H1 (cell line): Measurements from ENCODE around the gene CIB4. TPM values are rescaled to one million over a fixed set of nuclear protein-coding genes. Genes with fewer than 3 reads are reported as not detected.

ENCODE experiments used
- CTCF ChIA-PET: fragments of 300-600 bp; sonication (Branson Sonifier 250); formaldehyde crosslinking; loops from one replicate; lab custom pipeline; 2021; ENCODE audit not compliant: partially characterized antibody; lab: Charles Lee
- POLR2A ChIA-PET: fragments of 300-600 bp; sonication (Branson Sonifier 250); formaldehyde crosslinking; loops from one replicate; lab custom pipeline; 2021; ENCODE audit warnings: inconsistent platforms; ENCODE audit not compliant: partially characterized antibody; lab: Charles Lee
- DNase-seq, 2 experiments: peaks; one replicate each; pipeline versions ENCODE4 v3.0.0 to v3.0.0-alpha.2; 2010 to 2022; ENCODE audit warnings: low spot score in 2 of 2, low read depth in 1 of 2, mixed read lengths in 1 of 2
- FAIRE-seq: peaks from 2 replicates; lab custom pipeline; 2011; peaks lifted over from hg19 to GRCh38; lab: Jason Lieb, UNC
- H2AFZ ChIP-seq: 2 replicates; pipeline ENCODE4 v1.8.1; 2012; ENCODE audit warnings: low read length, inconsistent platforms
- H2AK5ac ChIP-seq: 2 replicates; pipeline ENCODE4 v1.6.1; 2013; ENCODE audit warnings: low read depth, low read length
- H2BK120ac ChIP-seq: replicated peaks from 2 replicates; pipeline ENCODE3; 2013; ENCODE audit warnings: low read depth, low read length, inconsistent platforms
- H2BK12ac ChIP-seq: 2 replicates; pipeline ENCODE4 v1.6.1; 2013; ENCODE audit warnings: low read depth, low read length
- H2BK15ac ChIP-seq: 2 replicates; pipeline ENCODE4 v1.6.1; 2013; ENCODE audit warnings: low read length
- H2BK20ac ChIP-seq: 2 replicates; pipeline ENCODE4 v1.6.1; 2013; ENCODE audit warnings: low read length
- H2BK5ac ChIP-seq: 2 replicates; pipeline ENCODE4 v1.6.1; 2013; ENCODE audit warnings: low read depth, low read length
- H3K14ac ChIP-seq: 2 replicates; pipeline ENCODE4 v1.6.1; 2013; ENCODE audit warnings: inconsistent platforms; ENCODE audit not compliant: insufficient read length
- H3K18ac ChIP-seq: 2 replicates; pipeline ENCODE4 v1.6.1; 2013; ENCODE audit warnings: low read length; ENCODE audit errors: extremely low read depth
- H3K23ac ChIP-seq: 2 replicates; pipeline ENCODE4 v1.6.1; 2013; ENCODE audit warnings: inconsistent platforms; ENCODE audit not compliant: insufficient read length
- H3K23me2 ChIP-seq: 2 replicates; pipeline ENCODE4 v1.6.1; 2013; ENCODE audit warnings: low read depth, low read length
- H3K27ac ChIP-seq: 2 replicates; pipeline ENCODE4 v1.6.1; 2011; ENCODE audit warnings: low read depth, low read length, inconsistent platforms
- H3K27me3 ChIP-seq, 4 experiments: replicated peaks in 1 of 4; 1 replicate in 1 of 4; 2 replicates in 3 of 4; pipeline versions ENCODE4 v1.6.1 to v1.8.1; 2011 to 2013; ENCODE audit warnings: low read length in 3 of 4, mild to moderate bottlenecking in 3 of 4, inconsistent platforms in 2 of 4, mixed read lengths in 2 of 4, moderate library complexity in 1 of 4; ENCODE audit not compliant: control insufficient read depth in 3 of 4, insufficient read depth in 3 of 4; ENCODE audit errors: extremely low read depth in 1 of 4
- H3K36me3 ChIP-seq, 4 experiments: 2 replicates each; pipeline versions ENCODE4 v1.6.1 to v1.8.1; 2011 to 2013; ENCODE audit warnings: mild to moderate bottlenecking in 4 of 4, low read length in 3 of 4, moderate library complexity in 2 of 4, control low read depth in 1 of 4, inconsistent platforms in 1 of 4; ENCODE audit not compliant: insufficient read depth in 4 of 4, control insufficient read depth in 2 of 4
- H3K4ac ChIP-seq: replicated peaks from 2 replicates; pipeline ENCODE3; 2013; ENCODE audit warnings: low read length, low read depth, mixed read lengths, inconsistent platforms; ENCODE audit not compliant: insufficient read length
- H3K4me1 ChIP-seq, 4 experiments: replicated peaks in 1 of 4; 1 replicate in 1 of 4; 2 replicates in 3 of 4; pipeline versions ENCODE4 v1.6.1 to v1.8.1; 2011 to 2013; ENCODE audit warnings: low read length in 3 of 4, inconsistent platforms in 2 of 4, mixed read lengths in 1 of 4; ENCODE audit not compliant: insufficient read depth in 4 of 4, control insufficient read depth in 3 of 4
- H3K4me2 ChIP-seq, 2 experiments: 2 replicates each; pipeline versions ENCODE4 v1.6.1 to v1.8.1; 2011 to 2013; ENCODE audit warnings: low read depth in 2 of 2, low read length in 2 of 2, control low read depth in 1 of 2, inconsistent platforms in 1 of 2, mild to moderate bottlenecking in 1 of 2; ENCODE audit not compliant: insufficient read depth in 1 of 2
- H3K4me3 ChIP-seq, 4 experiments: fragments of 200-600, 300-600 bp in 1 of 4; sonication (generic), shearing (Covaris generic), sonication (Bioruptor Twin) in 1 of 4; 2 replicates each; pipeline versions ENCODE4 v1.5.1 to v1.8.1; 2011 to 2016; ENCODE audit warnings: low read length in 4 of 4, low read depth in 3 of 4, control low read depth in 2 of 4, inconsistent platforms in 2 of 4, mild to moderate bottlenecking in 2 of 4, mixed read lengths in 1 of 4, moderate library complexity in 1 of 4; ENCODE audit not compliant: insufficient read depth in 2 of 4; ENCODE audit errors: extremely low read depth in 1 of 4
- H3K56ac ChIP-seq: replicated peaks from 2 replicates; pipeline ENCODE3; 2013; ENCODE audit warnings: low read depth, mild to moderate bottlenecking, mixed read lengths, low read length, inconsistent platforms; ENCODE audit not compliant: insufficient read length
- H3K79me1 ChIP-seq: 2 replicates; pipeline ENCODE4 v1.6.1; 2013; ENCODE audit warnings: low read depth, low read length, control low read depth
- H3K79me2 ChIP-seq, 2 experiments: 2 replicates each; pipeline versions ENCODE4 v1.6.1 to v1.8.1; 2012 to 2013; ENCODE audit warnings: low read length in 2 of 2, mild to moderate bottlenecking in 2 of 2, inconsistent platforms in 1 of 2; ENCODE audit not compliant: insufficient read depth in 2 of 2, control insufficient read depth in 1 of 2
- H3K9ac ChIP-seq, 4 experiments: replicated peaks in 1 of 4; 1 replicate in 1 of 4; 2 replicates in 3 of 4; pipeline versions ENCODE4 v1.6.1 to v1.8.1; 2011 to 2013; ENCODE audit warnings: low read depth in 3 of 4, low read length in 3 of 4, control low read depth in 2 of 4, mild to moderate bottlenecking in 2 of 4, moderate library complexity in 2 of 4, inconsistent platforms in 1 of 4; ENCODE audit errors: extremely low read depth in 1 of 4
- H3K9me3 ChIP-seq, 2 experiments: 2 replicates each; pipeline versions ENCODE4 v1.6.1 to v1.8.1; 2012 to 2013; ENCODE audit warnings: mild to moderate bottlenecking in 2 of 2, moderate library complexity in 2 of 2, control low read depth in 1 of 2, inconsistent platforms in 1 of 2, low read depth in 1 of 2, low read length in 1 of 2, mixed read lengths in 1 of 2; ENCODE audit not compliant: insufficient read depth in 2 of 2
- H4K20me1 ChIP-seq, 2 experiments: replicated peaks in 1 of 2; 2 replicates each; pipeline versions ENCODE3 to v1.8.1; 2011 to 2013; ENCODE audit warnings: inconsistent platforms in 2 of 2, low read length in 2 of 2, mild to moderate bottlenecking in 1 of 2; ENCODE audit not compliant: insufficient read depth in 2 of 2, control insufficient read depth in 1 of 2
- H4K5ac ChIP-seq: 2 replicates; pipeline ENCODE4 v1.6.1; 2013; ENCODE audit warnings: low read length, low read depth, mixed read lengths, inconsistent platforms; ENCODE audit not compliant: insufficient read length
- H4K8ac ChIP-seq: 2 replicates; pipeline ENCODE4 v1.8.0; 2013; ENCODE audit warnings: mild to moderate bottlenecking, moderate library complexity, low read length, inconsistent platforms; ENCODE audit not compliant: insufficient read depth; ENCODE audit errors: extremely low read depth
- H4K91ac ChIP-seq: replicated peaks from 2 replicates; pipeline ENCODE3; 2013; ENCODE audit warnings: low read length, mixed read lengths, inconsistent platforms; ENCODE audit not compliant: insufficient read length
- BCL11A ChIP-seq, 2 experiments: IDR thresholded peaks; one replicate each; pipeline ENCODE4 v1.6.1; 2011; ENCODE audit warnings: low read depth in 2 of 2, low read length in 2 of 2, mild to moderate bottlenecking in 2 of 2
- WGBS, 2 experiments: shearing (Covaris generic) in 1 of 2; methylation state at CpG; one replicate each; pipeline versions ENCODE4 v1.1.6 to v1.1.7; 2013 to 2015; ENCODE audit warnings: low lambda C conversion rate in 2 of 2, mixed read lengths in 2 of 2, inconsistent platforms in 1 of 2, low coverage in 1 of 2, missing lambda C conversion rate in 1 of 2; ENCODE audit not compliant: insufficient replicate concordance in 2 of 2, insufficient coverage in 1 of 2, insufficient read length in 1 of 2; ENCODE audit errors: extremely low coverage in 1 of 2, missing lambda C conversion rate in 1 of 2; 5-methylcytosine and 5-hydroxymethylcytosine counted together
- polyA plus RNA-seq, 7 experiments: library from polyadenylated mRNA; depleted of rRNA in 3 of 7; stranded (reverse) in 5 of 7; unstranded in 2 of 7; fragments of >200 nt in 5 of 7; fragments of 200-250 nt in 2 of 7; gene quantifications; 1 replicate in 5 of 7; 2 replicates in 1 of 7; 4 replicates in 1 of 7; pipeline versions ENCODE4 v1.2.1 to v1.2.3, GENCODE V29; 2011 to 2013; ENCODE audit warnings: missing spikeins in 2 of 7, mixed read lengths in 2 of 7
- total RNA-seq: library from RNA; stranded (reverse); fragmentation: NEBNext Ultra II Directional; extraction: Animal tissue kit (Norgen Biotek cat#: 25700); gene quantifications from 2 replicates; pipeline ENCODE4 v1.2.1, GENCODE V29; 2021

Gene CIB4
- total and polyA plus RNA-seq, 2 of the 8 experiments (the other 6 are each of a cell fraction or from before 2014, with no cell fraction given), result not detected

DNA sequence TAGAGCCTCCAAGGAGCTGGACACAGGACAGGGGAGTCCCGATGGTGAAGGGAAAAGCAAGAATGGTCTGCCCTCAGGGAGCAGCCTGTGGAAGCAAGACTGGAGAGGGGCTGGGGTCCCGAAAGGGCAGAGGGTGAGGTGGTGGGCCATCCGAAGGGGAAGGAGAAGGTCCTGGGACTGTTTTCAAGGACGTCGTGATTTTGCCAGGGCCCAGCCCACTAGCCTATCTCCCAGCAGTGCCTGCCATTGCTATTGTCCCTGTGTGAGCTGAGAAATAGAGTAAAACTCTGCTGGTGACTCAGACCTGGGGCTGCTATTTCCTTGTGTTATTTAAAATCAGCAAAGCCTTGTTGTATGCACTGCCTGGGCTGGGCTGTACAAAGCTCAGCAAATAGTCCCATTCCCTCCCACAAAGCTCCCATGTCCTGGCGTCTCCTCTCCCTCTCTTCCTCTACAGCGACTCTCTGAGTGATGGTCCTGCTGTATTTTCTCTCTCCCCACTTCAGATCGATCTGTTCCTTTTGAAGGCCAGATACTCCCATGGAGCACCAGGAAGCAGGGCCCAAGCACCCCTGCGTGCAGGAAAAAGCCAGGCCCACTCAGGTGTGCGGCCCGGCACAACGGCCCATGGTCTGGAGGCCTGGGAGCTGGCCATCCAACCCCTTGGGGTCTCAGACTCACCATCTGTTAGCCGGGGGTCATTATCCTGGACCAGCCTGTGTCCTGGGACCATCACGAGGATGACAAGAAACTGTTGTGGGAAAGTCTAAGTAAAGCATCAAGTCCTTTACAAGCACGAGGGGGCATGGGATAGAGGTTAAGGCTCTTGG lies 98.3 kb downstream of the CIB4 start:
- TF ChIP-seq BCL11A (IDR thresholded peaks at IDR 0.05; ENCODE audit: low read depth in 2 of 2, low read length in 2 of 2), result no peak
- no peak overlapping the region for H2BK20ac ChIP-seq
- 82% methylated on average over 15 of the region's 15 CpGs; no CpG with 5 or more reads in 1 of the 2 experiments for WGBS, 2 experiments
- no peaks in the 10 kb centered on the region for H3K36me3 ChIP-seq
- no peak overlapping the region for H3K4me3 ChIP-seq
- H4K20me1 ChIP-seq, result no peaks in the 10 kb centered on the region
- H3K14ac ChIP-seq, result no peak overlapping the region
- no peak overlapping the region for H3K23ac ChIP-seq
- H3K27ac ChIP-seq, result no peak overlapping the region
- H3K4me1 ChIP-seq, result peaks cover 3 to 7% (median 5%) of the 10 kb centered on the region in 4 experiments
- POLR2A ChIA-PET, result no interaction called here
- no peak overlapping the region for H3K4me2 ChIP-seq
- no peak overlapping the region for H4K8ac ChIP-seq
- H2AFZ ChIP-seq, result no peak overlapping the region
- no peak overlapping the region for H2BK15ac ChIP-seq
- no peak overlapping the region for H3K9ac ChIP-seq
- H3K23me2 ChIP-seq, result no peaks in the 10 kb centered on the region
- H3K79me1 ChIP-seq, result no peaks in the 10 kb centered on the region
- H2AK5ac ChIP-seq, result no peak overlapping the region
- DNase-seq (no peak), FAIRE-seq (no peak)
- no peak overlapping the region for H3K56ac ChIP-seq
- no peaks in the 10 kb centered on the region for H3K9me3 ChIP-seq
- no peak overlapping the region for H3K18ac ChIP-seq
- H2BK120ac ChIP-seq, result no peak overlapping the region
- H2BK5ac ChIP-seq, result no peak overlapping the region; the same call in 1 of the 2 replicates
- CTCF ChIA-PET, result interaction anchor here (0.7 to 7.8 kb wide), 8 partner anchors 9 to 64 kb away, joined by 3 to 91 read pairs (median 6); no protein-coding TSS in a partner anchor
- no peak overlapping the region for H4K91ac ChIP-seq
- H2BK12ac ChIP-seq, result no peak overlapping the region
- H4K5ac ChIP-seq, result no peak overlapping the region
- no peak overlapping the region for H3K4ac ChIP-seq
- H3K27me3 ChIP-seq, result no peaks in the 10 kb centered on the region; a peak in 1 of 7 replicates
- no peaks in the 10 kb centered on the region for H3K79me2 ChIP-seq
